ENCODE measurements around the gene SLC22A13.
"Not testable (repeated sequence)": the region's sequence is repeated elsewhere in the genome, so short reads cannot be mapped to it uniquely, and the experiment has no call there.

The SLC22A13 gene

GRCh38 chr3:38308456-38308855 lies 42.8 kb downstream of the SLC22A13 start:
- no peak for DNase-seq

- DNase-seq, result no peak
Measured at GRCh38 chr3:38311476-38311875, 45.9 kb downstream of the SLC22A13 start.

- DNase-seq, result no peak
Measured at GRCh38 chr3:38311941-38312340, 46.3 kb downstream of the SLC22A13 start.

GRCh38 chr3:38312356-38312755 lies 46.7 kb downstream of the SLC22A13 start:
- DNase-seq, result no peak

- DNase-seq, result no peak
Measured at GRCh38 chr3:38313263-38313662, 47.7 kb downstream of the SLC22A13 start.

- no peak for DNase-seq
Measured at GRCh38 chr3:38313695-38314094, 48.1 kb downstream of the SLC22A13 start.

GRCh38 chr3:38314112-38314763 lies 48.6 kb downstream of the SLC22A13 start:
- DNase-seq, result no peak

GRCh38 chr3:38314764-38315487 lies 49.3 kb downstream of the SLC22A13 start:
- no peak for DNase-seq

- no peak for DNase-seq
Measured at GRCh38 chr3:38315488-38316230, 50.0 kb downstream of the SLC22A13 start.

GRCh38 chr3:38316356-38317191 lies 51.0 kb downstream of the SLC22A13 start:
- DNase-seq, result no peak

GRCh38 chr3:38317192-38317759 lies 51.7 kb downstream of the SLC22A13 start:
- DNase-seq, result no peak

GRCh38 chr3:38318766-38319671 lies 53.4 kb downstream of the SLC22A13 start:
- no peak for DNase-seq

- DNase-seq, result not testable (repeated sequence)
Measured at GRCh38 chr3:38320638-38321037, 55.0 kb downstream of the SLC22A13 start.

GRCh38 chr3:38323060-38323459 lies 57.4 kb downstream of the SLC22A13 start:
- DNase-seq, result no peak

GRCh38 chr3:38325256-38325655 lies 59.6 kb downstream of the SLC22A13 start:
- DNase-seq, result no peak

- DNase-seq, result no peak
Measured at GRCh38 chr3:38327335-38328009, 61.9 kb downstream of the SLC22A13 start.
